GM19035 (cell line): ENCODE measurements around the gene PRR30.
"Not testable (repeated sequence)": the region's sequence is repeated elsewhere in the genome, so short reads cannot be mapped to it uniquely, and the experiment has no call there.

Experiments
- ATAC-seq: cut with Tn5 transposase; IDR thresholded peaks from one replicate; pipeline ENCODE4 v1.9.1; 2021; ENCODE audit not compliant: unreplicated experiment

Gene PRR30

DNA sequence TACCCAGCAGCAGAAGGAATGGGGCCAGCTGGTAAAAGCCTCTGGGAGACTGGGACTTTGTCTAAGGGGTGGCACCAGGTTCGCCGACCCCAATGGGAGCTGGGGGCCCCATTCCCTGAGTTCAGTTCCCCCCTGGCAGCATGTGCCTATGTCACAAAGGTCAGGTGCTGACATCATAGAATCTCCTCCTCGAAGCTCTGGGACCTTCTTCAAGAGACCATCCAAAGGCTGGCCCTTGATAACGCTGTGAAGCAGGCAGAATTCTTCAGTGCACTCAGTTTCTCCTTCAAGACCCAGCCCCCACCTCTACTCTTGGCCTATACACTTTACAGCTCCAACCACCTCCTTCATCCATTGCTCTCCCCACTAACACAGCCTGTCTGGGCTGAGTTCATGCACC lies at the start of gene PRR30:
Gene PRR30 (minus strand): TSS at position 101 of the 400 bp plus-strand sequence. CDS start 1,081 bp downstream, outside the sequence.
- no peak for ATAC-seq

DNA sequence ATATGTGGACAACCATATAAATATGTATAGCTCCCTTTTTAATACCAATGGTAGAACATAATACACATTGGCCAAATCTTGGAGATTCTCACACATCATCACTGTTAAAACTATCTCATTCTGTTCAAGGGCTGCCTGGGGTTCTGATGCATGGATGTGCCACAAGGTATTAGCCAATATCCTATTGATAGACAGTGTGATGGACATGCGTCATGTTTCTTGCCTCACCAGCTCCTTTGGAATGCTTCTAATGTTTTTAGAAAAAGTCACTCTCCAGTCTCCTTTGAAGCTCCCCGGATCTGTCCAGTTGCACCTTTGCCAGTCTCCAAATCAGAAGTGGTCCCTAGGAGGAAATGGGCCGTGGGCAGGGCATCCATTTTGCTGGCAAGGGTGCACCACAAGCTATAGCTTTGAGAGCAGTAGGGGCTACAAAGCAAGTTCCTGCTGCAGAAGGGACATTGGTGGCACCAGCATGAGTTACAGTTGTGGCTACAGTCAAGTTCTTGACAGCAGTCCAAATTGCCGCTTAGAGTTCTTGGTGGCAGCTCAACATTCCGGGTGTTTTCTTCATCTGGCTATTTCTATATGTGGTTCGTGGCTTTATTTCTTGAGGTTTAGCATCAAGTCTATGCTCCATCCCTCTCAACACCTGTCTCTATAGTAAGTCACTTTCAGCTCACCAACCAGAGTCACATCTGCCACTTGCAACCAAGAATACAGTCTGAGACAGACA lies 47.6 kb upstream of the PRR30 start:
- no peak for ATAC-seq

DNA sequence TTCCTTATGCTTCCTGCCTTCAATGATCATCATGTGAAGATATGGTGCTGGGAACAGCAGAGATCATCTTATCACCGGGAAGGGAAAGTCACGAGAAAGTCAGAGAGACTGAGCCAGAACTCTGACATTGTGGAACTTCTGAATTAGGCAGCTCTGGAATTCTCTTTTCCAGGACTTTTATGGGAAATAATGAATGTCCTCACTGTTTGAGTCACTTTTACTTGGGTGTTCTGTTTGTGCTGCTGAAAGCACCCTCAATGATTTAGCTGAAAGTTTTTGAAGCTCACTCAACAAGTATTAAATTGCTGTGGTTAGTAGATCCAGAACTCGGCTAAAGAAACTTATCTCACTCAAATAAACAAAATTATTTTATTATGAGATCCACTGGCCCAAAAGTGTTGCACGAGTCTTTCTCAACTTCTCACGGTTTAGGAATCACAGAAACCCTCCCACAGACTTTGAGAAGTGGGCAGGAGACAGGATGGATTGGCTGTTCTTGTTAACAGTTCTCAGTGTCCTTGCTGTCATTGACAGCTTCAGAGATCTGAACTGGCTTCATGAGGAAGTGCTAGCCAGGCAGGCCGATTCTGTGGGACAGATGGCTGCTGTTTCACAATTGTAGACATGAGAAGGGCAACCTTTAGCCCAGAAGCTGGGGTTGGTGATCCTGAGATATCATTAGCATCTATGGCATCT lies 46.3 kb upstream of the PRR30 start:
- no peak for ATAC-seq

DNA sequence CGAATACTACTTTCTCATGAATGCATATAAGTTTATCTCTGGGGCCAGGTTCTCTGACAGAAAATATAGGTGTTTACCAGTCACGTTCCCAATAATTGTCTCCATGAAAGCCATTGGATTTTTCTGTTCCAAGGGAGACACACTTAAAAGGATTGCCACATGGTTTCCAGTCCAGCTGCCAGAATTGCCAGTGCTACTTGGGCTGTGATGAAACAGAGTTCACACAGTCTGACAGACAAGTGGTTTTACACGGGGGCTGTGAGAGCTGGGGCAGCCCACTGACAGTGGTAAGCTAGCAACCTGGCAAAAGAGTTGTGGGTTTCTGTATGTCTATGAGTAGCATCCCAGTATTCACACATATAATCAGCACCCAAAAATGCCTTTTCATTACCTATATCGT lies 44.9 kb upstream of the PRR30 start:
- no peak for ATAC-seq

DNA sequence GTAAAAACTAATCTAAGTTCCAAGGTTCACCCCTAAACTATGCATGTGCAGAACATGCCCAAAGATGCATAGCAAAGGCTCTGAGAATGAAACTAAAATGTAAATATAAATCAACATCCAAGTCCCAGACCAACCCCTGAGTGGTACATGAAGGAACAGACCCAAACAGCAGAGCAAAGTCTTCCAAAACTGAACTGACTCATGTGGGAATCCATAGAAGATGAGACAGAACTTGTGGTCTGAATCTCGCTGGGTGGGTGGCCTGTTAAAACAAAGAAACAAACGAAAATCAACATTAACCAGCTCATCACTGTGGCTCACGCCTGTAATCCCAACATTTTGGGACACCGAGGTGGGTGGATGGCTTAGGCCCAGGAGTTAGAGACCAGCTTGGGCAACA lies 43.1 kb upstream of the PRR30 start:
- ATAC-seq, result no peak

DNA sequence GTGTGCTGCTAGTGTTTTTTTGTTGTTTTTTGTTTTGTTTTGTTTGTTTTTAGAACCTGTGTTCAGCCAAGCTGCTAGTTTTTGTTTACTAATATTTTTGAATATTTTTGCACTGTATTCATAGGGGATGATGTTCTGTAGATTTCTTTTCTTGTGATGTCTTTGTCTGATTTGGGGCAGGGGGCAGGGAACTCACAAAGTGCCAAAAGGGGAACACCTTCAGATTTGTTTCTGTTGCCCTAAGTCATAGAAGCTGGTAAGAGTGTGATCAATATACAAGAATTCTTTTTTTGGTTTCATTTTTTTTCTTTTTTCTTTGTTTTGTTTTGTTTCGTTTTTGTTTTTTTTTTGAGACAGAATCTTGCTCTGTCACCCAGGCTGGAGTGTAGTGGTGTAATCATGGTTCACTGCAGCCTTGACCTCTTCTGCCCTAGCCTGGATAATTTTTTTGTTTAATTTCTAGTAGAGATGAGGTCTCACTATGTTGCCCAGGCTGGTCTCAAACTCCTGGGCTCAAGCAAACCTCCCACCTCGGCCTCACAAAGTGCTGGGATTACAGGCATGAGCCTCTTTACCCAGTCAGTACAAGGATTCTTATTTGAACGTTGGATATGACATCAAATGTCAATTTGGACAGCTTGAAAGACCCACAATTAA lies 40.3 kb upstream of the PRR30 start:
- no peak for ATAC-seq

DNA sequence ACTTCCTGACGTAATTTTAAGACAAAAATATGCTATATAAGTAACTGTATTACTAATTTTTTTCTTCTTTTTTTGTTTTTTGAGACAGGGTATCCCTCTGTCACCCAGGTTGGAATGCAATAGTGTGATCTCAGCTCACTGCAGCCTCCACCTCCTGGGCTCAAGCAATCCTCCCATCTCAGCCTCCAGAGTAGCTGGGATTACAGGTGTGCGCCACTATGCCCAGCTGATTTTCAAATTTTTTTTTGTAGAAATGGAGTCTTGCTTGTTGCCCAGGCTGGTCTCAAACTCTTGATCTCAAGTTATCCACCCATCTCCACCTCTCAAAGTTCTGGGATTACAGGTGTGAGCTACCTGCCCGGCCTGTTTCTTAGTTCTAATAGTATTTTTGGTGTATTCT lies 39.3 kb upstream of the PRR30 start:
- ATAC-seq, result no peak

DNA sequence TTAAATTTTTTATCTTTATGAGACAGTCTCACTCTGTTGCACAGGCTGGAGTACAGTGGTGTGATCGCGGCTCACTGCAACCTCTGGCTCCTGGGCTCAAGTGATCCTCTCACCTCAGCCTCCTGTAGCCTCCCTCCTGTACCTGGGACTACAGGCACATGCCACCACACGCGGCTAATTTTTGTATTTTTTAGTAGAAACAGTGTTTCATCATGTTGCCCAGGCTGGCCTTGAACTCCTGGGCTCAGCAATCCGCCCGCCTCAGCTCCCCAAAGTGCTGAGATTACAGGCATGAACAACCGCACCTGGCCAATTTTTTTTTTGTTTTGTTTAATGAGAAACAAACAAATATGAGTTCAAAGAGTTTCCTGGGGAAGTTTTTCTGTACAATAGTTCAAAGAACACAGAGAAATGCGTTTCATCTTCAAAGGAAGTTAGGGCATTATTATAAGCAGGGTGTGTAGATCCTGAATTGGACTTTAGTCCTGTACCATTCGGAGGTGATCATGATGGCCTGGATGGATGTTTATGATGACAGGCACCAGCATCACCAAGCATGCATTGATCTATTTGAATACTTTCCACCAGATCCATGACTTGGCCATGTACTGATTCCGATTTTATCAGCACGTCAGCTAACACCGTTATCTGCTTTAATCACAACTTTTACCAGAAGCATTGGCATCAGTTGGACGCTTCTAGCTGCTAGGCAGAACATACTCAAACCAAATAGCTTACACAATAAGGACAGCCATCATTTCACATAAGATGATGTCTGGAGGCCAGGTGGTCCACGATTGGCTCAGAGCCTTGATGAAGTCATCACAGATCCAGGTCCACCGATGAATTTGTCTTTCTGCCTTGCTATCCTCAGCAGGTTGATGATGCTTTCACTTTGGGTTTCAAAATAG lies 38.5 kb upstream of the PRR30 start:
- no peak for ATAC-seq

DNA sequence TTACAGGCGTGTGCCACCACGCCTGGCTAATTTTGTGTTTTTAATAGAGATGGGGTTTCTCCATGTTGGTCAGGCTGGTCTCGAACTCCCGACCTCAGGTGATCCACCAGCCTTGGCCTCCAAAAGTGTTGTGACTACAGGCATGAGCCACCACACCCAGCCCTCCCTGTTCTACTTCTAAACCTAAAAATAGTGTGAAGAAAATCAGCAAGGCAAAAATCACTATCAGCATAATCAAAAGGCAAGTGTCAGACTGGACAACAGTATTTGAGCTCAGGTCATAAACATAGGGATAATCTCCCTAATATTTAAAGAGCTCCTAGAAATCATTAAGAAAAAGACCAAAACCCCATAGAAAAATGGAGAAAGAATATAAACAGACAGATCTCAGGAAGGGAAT lies 36.6 kb upstream of the PRR30 start:
- not testable (repeated sequence) for ATAC-seq

DNA sequence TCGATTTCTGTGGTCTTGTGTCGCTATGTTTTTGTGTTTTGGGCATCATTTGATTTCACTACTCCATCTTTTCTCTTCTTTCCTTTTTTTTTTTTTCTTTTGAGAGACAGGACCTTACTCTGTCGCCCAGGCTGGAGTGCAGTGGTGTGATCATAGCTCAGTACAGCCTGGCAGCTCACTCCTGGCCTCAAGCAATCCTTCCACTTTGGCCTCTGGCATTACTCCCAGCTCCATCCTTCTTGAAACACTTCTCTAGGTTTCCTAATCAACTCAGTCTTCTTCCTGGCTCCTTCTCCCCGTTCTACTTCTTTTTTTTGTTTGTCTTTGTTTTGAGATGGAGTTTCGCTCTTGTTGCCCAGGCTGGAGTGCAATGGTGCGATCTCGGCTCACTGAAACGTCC lies 36.1 kb upstream of the PRR30 start:
- no peak for ATAC-seq

DNA sequence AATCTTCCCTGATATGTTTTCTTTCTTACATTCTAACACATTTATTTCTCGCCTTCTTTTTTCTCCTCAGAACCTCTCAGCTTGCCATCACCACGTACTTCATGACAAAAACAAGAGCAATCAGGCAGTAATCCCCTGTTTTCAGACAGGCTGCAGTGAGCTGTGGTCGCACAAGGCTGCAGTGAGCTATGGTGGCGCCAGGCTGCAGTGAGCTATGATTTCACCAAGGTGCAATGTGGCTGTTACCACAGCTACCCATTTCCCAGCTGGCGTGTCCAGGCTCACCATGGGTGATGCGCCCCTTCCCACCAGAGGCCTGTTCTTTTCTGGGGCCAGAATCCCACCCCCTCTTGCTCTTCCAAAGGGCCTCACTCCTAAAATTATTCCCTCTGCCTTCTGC lies 35.4 kb upstream of the PRR30 start:
- no peak for ATAC-seq

DNA sequence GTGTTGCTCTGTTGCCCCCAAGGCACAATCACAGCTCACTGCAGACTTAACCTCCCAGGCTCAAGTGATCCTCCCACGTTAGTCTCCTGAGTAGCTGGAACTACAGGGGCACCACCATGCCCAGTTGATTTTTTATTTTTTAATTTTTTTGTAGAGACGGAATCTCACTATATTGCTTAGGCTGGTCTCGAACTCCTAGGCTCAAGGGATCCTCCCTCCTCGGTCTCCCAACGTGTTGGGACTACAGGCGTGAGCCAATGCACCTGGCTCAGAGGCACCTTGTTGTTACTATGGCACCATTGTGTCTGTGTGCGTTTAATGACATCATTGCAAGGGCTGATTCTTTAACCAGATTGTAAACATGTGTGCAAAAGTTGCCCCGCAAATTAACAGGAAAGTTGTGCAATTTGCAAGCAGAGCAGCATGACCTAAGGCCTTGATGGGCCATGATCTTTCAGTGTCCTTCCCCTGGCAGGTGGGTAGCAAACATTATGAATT lies 32.2 kb upstream of the PRR30 start:
- ATAC-seq, result no peak

DNA sequence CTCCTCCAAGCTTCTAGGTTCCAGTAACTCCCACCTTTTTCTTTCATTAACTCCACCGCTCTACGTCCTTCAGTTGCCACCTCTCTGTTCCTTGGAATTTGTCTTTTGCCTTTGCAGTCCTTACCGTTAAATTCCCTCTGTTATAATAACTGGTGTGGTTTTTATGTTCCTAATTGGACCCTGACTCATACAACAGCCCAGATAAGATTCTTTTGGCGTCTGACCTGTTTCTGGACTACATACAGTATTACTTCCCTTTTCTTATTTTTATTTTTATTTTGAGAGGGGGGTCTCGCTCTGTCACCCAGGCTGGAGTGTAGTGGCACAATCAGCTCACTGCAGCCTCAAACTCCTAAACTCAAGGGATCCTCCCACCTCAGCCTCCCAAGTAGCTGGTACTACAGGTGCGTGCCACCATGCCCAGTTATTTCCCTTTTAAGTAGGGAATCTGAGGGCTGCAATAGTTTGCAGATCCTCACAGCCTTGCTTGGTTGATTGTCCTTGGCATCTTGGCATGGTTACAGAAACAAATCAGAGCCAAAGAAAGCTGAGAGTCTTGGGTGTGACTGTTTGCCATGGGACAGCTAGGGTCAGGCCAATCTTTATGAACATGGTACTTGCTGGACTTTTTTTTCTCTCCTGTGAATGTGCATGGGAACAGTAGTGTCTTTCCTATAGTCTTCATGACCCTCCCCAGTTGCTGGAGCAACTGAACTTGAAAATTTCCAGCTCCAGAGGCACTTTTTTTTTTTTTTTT lies 31.5 kb upstream of the PRR30 start:
- no peak for ATAC-seq

DNA sequence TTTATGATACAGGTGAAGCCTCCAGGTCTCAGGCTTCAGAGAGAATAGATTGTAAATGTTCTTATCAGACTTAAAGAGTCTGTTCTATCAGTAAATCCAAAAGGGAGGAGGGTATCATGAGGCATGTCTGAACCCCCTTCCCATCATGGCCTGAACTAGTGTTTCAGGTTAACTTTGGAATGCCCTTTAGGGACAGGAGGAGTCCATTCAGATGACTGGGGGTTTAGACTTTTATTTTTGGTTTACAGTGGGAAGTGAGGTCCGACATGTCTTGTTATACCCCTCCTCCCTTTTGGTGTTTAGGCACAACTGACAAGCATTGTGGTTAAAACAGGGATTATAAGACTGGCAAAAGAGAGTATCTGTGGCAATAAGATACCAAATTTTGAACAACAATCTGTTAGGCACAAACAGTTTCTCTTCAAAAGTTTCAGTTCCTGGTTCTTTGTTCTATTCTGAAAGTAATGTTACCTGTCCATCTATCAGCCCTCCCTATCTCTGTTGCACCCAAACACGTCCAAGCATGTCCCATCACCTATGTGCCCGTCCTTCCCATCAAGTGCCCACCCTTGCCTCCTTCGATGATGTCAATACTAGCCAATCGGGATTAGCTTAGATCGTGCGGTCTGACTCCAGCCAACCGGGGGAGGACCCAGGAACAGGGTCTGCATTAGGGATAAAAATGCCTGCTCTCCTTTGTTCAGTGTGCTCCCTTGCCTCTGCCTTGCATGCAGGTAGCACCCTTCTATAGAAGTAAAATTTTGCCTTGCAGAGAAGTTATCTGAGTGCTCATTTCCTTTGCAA lies 26.0 kb upstream of the PRR30 start:
- ATAC-seq, result peak; percentile 70

DNA sequence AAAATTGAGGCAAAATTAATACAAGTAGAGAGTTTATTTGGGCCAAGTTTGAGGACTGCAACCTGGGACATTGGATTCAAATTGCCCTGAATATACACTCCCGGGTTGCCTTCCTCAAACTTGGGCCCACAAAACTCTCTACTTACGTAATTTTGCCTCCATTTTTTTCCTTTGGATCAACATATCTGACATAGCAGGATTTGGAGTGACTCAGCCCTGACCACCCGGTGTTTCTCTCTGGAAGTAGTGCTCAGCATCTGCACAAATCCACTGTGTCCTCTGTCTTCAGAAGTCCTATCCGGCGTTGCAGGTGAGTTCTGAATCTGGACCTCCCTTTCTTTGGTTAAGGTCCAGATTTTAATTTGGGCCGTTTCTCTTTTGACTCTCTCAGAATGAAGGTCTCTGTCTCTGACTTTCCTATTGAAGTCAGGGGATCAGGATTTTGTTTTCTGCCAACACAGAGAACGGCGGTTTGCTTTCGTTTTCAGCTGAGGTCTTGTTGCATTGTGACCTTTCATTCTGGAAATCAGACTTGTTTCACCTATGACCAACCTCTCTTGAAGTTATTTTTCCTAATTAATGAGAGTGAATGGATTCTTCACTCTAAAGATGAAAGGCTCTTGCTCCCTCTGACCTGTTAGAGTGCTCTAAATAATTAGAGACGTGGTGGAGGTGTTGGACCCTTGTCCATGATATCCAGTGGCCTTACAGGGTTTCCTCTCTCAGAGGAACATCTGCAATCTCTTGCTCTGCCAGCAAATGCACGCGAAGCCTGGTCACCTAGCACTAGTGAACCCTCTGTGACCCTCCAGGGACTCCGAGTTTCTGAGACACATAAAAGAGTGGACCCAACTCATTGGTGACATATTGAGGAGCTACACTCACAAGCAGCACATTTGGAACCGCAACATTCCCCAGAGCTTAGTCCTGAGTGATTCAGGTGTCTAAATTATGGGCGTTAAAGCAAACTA lies 23.2 kb upstream of the PRR30 start:
- ATAC-seq, result no peak

DNA sequence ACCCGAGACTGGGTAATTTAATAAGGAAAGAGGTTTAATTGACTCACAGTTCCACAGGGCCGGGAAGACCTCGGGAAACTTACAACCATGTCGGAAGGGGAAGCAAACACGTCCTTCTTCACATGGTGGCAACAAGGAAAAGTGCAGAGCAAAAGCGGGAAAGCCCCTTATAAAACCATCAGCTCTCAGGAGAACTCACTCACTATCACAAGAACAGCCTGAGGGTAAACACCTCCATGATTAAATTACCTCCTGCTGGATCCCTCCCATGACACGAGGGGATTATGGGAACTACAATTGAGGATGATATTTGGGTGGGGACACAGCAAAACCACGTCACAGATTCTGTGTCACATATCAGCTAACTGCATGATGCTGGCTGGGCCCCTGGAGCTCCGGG lies 21.0 kb upstream of the PRR30 start:
- no peak for ATAC-seq

DNA sequence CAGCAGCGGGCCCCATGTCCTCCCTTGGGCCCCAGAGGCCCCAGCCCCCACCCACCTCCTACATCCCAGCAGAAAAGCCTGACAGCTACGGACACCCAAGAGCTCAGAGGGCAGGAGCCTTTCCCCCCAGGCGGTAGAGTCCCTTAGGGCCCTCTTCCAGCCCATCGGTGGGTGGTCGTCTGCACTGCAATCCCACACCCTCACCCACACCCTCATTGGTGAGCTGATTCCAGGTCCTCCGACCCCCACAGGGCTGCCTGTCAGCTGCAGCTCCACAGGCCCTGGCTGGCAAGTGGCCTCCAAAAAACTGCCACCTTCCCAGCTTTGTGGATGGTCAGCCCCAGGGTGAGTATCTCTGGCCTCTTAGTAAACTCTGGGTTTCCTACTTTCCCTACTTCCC lies 20.1 kb upstream of the PRR30 start:
- no peak for ATAC-seq

DNA sequence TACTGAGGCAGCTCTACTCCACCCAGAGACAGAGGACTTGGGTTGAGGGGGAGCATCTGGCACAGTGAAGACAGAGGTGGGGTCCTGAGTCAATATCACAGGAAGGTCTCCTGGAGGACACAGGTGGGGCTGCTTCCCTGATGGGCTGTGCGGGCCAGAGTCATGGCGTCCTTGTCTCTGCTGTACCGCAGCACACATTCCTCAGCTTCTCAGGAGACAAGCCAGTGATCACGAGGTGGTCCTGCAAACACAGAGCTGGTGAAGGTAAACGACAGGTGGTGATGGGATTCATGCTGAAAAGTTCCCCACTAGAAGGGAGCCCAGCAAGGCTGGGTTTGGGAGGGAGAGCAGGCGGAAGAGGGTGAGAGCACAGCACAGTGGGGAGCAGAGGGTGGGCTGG lies 19.3 kb upstream of the PRR30 start:
- ATAC-seq, result no peak
